Ishikawa (cell line): Measurements from ENCODE around the gene RPS6KB1.

Source experiments
- USF1 ChIP-seq: IDR thresholded peaks from 2 replicates; pipeline ENCODE4 v1.6.1; 2012
- YY1 ChIP-seq: IDR thresholded peaks from 2 replicates; pipeline ENCODE4 v1.6.1; 2012; ENCODE audit warnings: low read depth

DNA sequence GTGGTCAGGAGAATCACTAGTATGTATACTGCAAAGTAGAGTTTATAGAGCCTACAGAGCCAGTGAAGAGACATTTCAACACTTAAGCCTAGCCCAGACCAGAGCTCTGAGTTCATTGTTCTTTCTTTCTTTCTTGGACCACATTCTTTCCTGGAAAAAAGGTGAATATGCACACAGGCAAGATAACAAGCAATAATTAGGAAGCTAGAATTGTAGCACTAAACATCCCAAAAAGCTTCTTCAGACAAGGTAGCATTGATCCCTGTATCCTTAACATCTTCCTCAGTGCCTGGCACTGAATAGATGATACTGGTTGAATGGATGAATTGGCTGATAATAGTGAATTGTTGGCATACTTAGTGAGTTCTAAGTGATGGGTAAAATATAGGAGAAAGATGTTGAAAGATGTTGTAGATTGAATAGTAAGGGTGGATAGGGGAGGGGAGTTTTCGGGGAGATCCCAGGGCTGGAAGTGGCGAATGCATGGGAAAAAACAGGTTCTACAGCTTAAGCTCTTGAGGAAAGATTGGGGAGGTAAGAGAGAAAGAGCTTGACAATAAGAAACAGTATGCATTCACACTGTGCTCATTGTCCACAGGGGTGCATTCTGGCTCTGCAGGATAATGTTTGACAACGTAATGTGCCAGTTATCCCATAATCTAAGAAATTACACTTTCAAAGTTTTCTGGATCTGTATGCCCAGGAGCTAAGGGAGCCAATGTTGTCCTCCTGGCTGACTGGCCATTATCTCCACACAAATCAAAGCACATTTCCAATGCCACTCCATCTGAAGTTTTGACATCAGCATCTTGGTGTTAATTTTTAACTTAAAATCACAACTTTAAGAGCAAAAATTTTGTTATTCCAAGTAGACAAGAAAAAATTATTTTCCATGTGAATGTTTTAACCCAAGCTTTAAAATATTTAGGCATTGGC lies 35.8 kb upstream of the RPS6KB1 start:
- no peak for TF ChIP-seq YY1
- TF ChIP-seq USF1 = no peak
